ENCODE results near the gene OSBPL1A. TPM values are rescaled to one million over a fixed set of nuclear protein-coding genes. Genes with fewer than 3 reads are reported as not detected.
A peak's percentile ranks its signal among the peaks of the same experiment; 100 is the strongest.

Gene OSBPL1A
- total RNA-seq, 1 experiment from 2014 or later, result 16.4 TPM

GRCh38 chr18:24214144-24214543, 183.5 kb downstream of the OSBPL1A start:
- Histone ChIP-seq H3K27ac (no peak overlapping the region), H3K36me3 (no peaks in the 10 kb centered on the region), H3K4me1 (peaks cover 19% of the 10 kb centered on the region), H3K27me3 (no peaks in the 10 kb centered on the region), H3K4me3 (no peak overlapping the region), H3K9me3 (replicated peaks) (no peaks in the 10 kb centered on the region)
- DNase-seq, result no peak

GRCh38 chr18:24212939-24213338, 184.7 kb downstream of the OSBPL1A start:
- peak; percentile 5 to 31 for DNase-seq
- Histone ChIP-seq H3K27me3 (no peaks in the 10 kb centered on the region), H3K36me3 (no peaks in the 10 kb centered on the region), H3K27ac (no peak overlapping the region), H3K4me1 (peaks cover 19% of the 10 kb centered on the region), H3K4me3 (no peak overlapping the region), H3K9me3 (replicated peaks) (no peaks in the 10 kb centered on the region)

GRCh38 chr18:24209558-24209957, 188.1 kb downstream of the OSBPL1A start:
- DNase-seq, result no peak
- Histone ChIP-seq H3K27me3 (no peaks in the 10 kb centered on the region), H3K4me3 (no peak overlapping the region), H3K4me1 (0 out of 2 replicates have a peak, but pooled peaks cover 4% of the 10 kb centered on the region), H3K36me3 (no peaks in the 10 kb centered on the region), H3K9me3 (replicated peaks) (no peaks in the 10 kb centered on the region), H3K27ac (no peak overlapping the region)

- Histone ChIP-seq H3K27me3 (no peaks in the 10 kb centered on the region), H3K9me3 (replicated peaks) (no peaks in the 10 kb centered on the region), H3K4me3 (no peak overlapping the region), H3K27ac (no peak overlapping the region), H3K36me3 (no peaks in the 10 kb centered on the region), H3K4me1 (0 out of 2 replicates have a peak, but pooled peaks cover 4% of the 10 kb centered on the region)
- DNase-seq, result no peak
Measured at GRCh38 chr18:24208270-24209035, 189.2 kb downstream of the OSBPL1A start.

- H3K4me3 ChIP-seq, result no peak overlapping the region
- no peak overlapping the region for H3K27ac ChIP-seq
- no peak for DNase-seq
- no peaks in the 10 kb centered on the region for H3K36me3 ChIP-seq
- H3K4me1 ChIP-seq, result no peaks in the 10 kb centered on the region
- H3K9me3 ChIP-seq (replicated peaks), result no peaks in the 10 kb centered on the region
- no peaks in the 10 kb centered on the region for H3K27me3 ChIP-seq
Measured at GRCh38 chr18:24204904-24205303, 192.7 kb downstream of the OSBPL1A start.

GRCh38 chr18:24201699-24202687, 195.6 kb downstream of the OSBPL1A start:
- DNase-seq, result no peak
- Histone ChIP-seq H3K9me3 (replicated peaks) (no peaks in the 10 kb centered on the region), H3K4me1 (peaks cover 5% of the 10 kb centered on the region; the same call in 1 of the 2 replicates), H3K27me3 (no peaks in the 10 kb centered on the region), H3K36me3 (no peaks in the 10 kb centered on the region), H3K4me3 (no peak overlapping the region), H3K27ac (no peak overlapping the region)

GRCh38 chr18:24200494-24201290, 196.9 kb downstream of the OSBPL1A start:
- no peaks in the 10 kb centered on the region for H3K27me3 ChIP-seq
- no peaks in the 10 kb centered on the region for H3K36me3 ChIP-seq
- no peak overlapping the region for H3K4me3 ChIP-seq
- no peak for DNase-seq
- H3K4me1 ChIP-seq, result peaks cover 5% of the 10 kb centered on the region; the same call in 1 of the 2 replicates
- no peaks in the 10 kb centered on the region for H3K9me3 ChIP-seq (replicated peaks)
- no peak overlapping the region for H3K27ac ChIP-seq

GRCh38 chr18:24199372-24199962, 198.2 kb downstream of the OSBPL1A start:
- DNase-seq, result no peak
- H3K27me3 ChIP-seq, result no peaks in the 10 kb centered on the region
- H3K27ac ChIP-seq, result no peak overlapping the region
- no peak overlapping the region for H3K4me3 ChIP-seq
- H3K9me3 ChIP-seq (replicated peaks), result no peaks in the 10 kb centered on the region
- no peaks in the 10 kb centered on the region for H3K36me3 ChIP-seq
- H3K4me1 ChIP-seq, result peaks cover 5% of the 10 kb centered on the region; the same call in 1 of the 2 replicates

GRCh38 chr18:24198461-24198860, 199.2 kb downstream of the OSBPL1A start:
- no peak overlapping the region for H3K4me3 ChIP-seq
- H3K27me3 ChIP-seq, result no peaks in the 10 kb centered on the region
- no peaks in the 10 kb centered on the region for H3K9me3 ChIP-seq (replicated peaks)
- H3K27ac ChIP-seq, result no peak overlapping the region
- H3K4me1 ChIP-seq, result peaks cover 5% of the 10 kb centered on the region; the same call in 1 of the 2 replicates
- no peaks in the 10 kb centered on the region for H3K36me3 ChIP-seq
- DNase-seq, result peak; percentile 42 to 65

- H3K27me3 ChIP-seq, result no peaks in the 10 kb centered on the region
- H3K4me3 ChIP-seq, result no peak overlapping the region
- H3K9me3 ChIP-seq (replicated peaks), result no peaks in the 10 kb centered on the region
- DNase-seq, result no peak
- H3K4me1 ChIP-seq, result peaks cover 5% of the 10 kb centered on the region; the same call in 1 of the 2 replicates
- no peaks in the 10 kb centered on the region for H3K36me3 ChIP-seq
- no peak overlapping the region for H3K27ac ChIP-seq
Measured at GRCh38 chr18:24197412-24197811, 200.2 kb downstream of the OSBPL1A start.

GRCh38 chr18:24196764-24197163, 200.9 kb downstream of the OSBPL1A start:
- Histone ChIP-seq H3K4me3 (no peak overlapping the region), H3K27ac (no peak overlapping the region), H3K4me1 (peaks cover 5% of the 10 kb centered on the region; the same call in 1 of the 2 replicates), H3K9me3 (replicated peaks) (no peaks in the 10 kb centered on the region), H3K36me3 (no peaks in the 10 kb centered on the region), H3K27me3 (no peaks in the 10 kb centered on the region)
- no peak for DNase-seq

- no peaks in the 10 kb centered on the region for H3K9me3 ChIP-seq (replicated peaks)
- no peak overlapping the region for H3K27ac ChIP-seq
- no peak for DNase-seq
- peaks cover 11% of the 10 kb centered on the region; the same call in 1 of the 2 replicates for H3K4me1 ChIP-seq
- H3K4me3 ChIP-seq, result no peak overlapping the region
- no peaks in the 10 kb centered on the region for H3K27me3 ChIP-seq
- H3K36me3 ChIP-seq, result no peaks in the 10 kb centered on the region
Measured at GRCh38 chr18:24195296-24196053, 202.1 kb downstream of the OSBPL1A start.

- DNase-seq, result peak; percentile 12 to 26
- no peak overlapping the region for H3K4me3 ChIP-seq
- H3K27me3 ChIP-seq, result no peaks in the 10 kb centered on the region
- no peaks in the 10 kb centered on the region for H3K36me3 ChIP-seq
- H3K4me1 ChIP-seq, result peaks cover 8% of the 10 kb centered on the region; the same call in 1 of the 2 replicates
- H3K9me3 ChIP-seq (replicated peaks), result no peaks in the 10 kb centered on the region
- H3K27ac ChIP-seq, result no peak overlapping the region
Measured at GRCh38 chr18:24190590-24190989, 207.0 kb downstream of the OSBPL1A start.

All from SJCRH30 (cell line).